ENCODE measurements around the gene COL6A1. TPM values are rescaled to one million over a fixed set of nuclear protein-coding genes. Genes with fewer than 3 reads are reported as not detected.

COL6A1 gene
- total and polyA plus RNA-seq, 2 experiments from 2014 or later, result 296 to 592 TPM

GRCh38 chr21:46038871-46039397 is 57.4 kb downstream of the COL6A1 start:
- no peaks in the 10 kb centered on the region for H3K9me3 ChIP-seq (ENCODE audit: low read depth)
- H3K4me2 ChIP-seq, result no peak overlapping the region
- no peaks in the 10 kb centered on the region for H3K79me2 ChIP-seq
- no peak overlapping the region for H3K4me3 ChIP-seq
- no peaks in the 10 kb centered on the region for H3K27me3 ChIP-seq
- H3K9me2 ChIP-seq (replicated peaks; ENCODE audit: insufficient read depth), result no peaks in the 10 kb centered on the region
- H3K27ac ChIP-seq, result no peak overlapping the region
- no peak for TF ChIP-seq EZH2 (IDR thresholded peaks at IDR 0.05; ENCODE audit: borderline replicate concordance)
- no peak for TF ChIP-seq CTCF (IDR thresholded peaks at IDR 0.05; ENCODE audit: poor library complexity)
- no peak for TF ChIP-seq EZH2phosphoT487 (IDR thresholded peaks at IDR 0.05; ENCODE audit: low read depth, severe bottlenecking, unreplicated experiment)
- H3K36me3 ChIP-seq (replicated peaks; ENCODE audit: insufficient read depth, low read depth), result no peaks in the 10 kb centered on the region
- no peaks in the 10 kb centered on the region for H4K20me1 ChIP-seq (ENCODE audit: insufficient read depth, poor library complexity, severe bottlenecking)
- H2AFZ ChIP-seq, result no peak overlapping the region
- WGBS (ENCODE audit: low lambda C conversion rate, missing lambda C conversion rate), result 91% methylated on average over 23 of the region's 23 CpGs
- DNase-seq (ENCODE audit: low spot score), result no peak
- H3K4me1 ChIP-seq (ENCODE audit: insufficient read depth), result peaks cover 13% of the 10 kb centered on the region

GRCh38 chr21:46039891-46040660 is 58.5 kb downstream of the COL6A1 start:
- Histone ChIP-seq H3K4me2 (no peak overlapping the region), H3K4me3 (no peak overlapping the region), H4K20me1 (ENCODE audit: insufficient read depth, poor library complexity, severe bottlenecking) (no peaks in the 10 kb centered on the region), H3K27me3 (no peaks in the 10 kb centered on the region), H3K4me1 (ENCODE audit: insufficient read depth) (peaks cover 13% of the 10 kb centered on the region), H3K9me3 (ENCODE audit: low read depth) (no peaks in the 10 kb centered on the region), H3K79me2 (no peaks in the 10 kb centered on the region), H3K36me3 (replicated peaks; ENCODE audit: insufficient read depth, low read depth) (no peaks in the 10 kb centered on the region), H3K27ac (no peak overlapping the region), H3K9me2 (replicated peaks; ENCODE audit: insufficient read depth) (no peaks in the 10 kb centered on the region), H2AFZ (no peak overlapping the region)
- no peak for TF ChIP-seq EZH2phosphoT487 (IDR thresholded peaks at IDR 0.05; ENCODE audit: low read depth, severe bottlenecking, unreplicated experiment)
- TF ChIP-seq EZH2 (IDR thresholded peaks at IDR 0.05; ENCODE audit: borderline replicate concordance), result no peak
- TF ChIP-seq CTCF (IDR thresholded peaks at IDR 0.05; ENCODE audit: poor library complexity), result no peak
- DNase-seq (ENCODE audit: low spot score), result no peak
- 95% methylated on average over 25 of the region's 31 CpGs for WGBS (ENCODE audit: low lambda C conversion rate, missing lambda C conversion rate)

- H3K4me2 ChIP-seq, result no peak overlapping the region
- H4K20me1 ChIP-seq (ENCODE audit: insufficient read depth, poor library complexity, severe bottlenecking), result no peaks in the 10 kb centered on the region
- no peak overlapping the region for H2AFZ ChIP-seq
- no peaks in the 10 kb centered on the region for H3K9me3 ChIP-seq (ENCODE audit: low read depth)
- WGBS (ENCODE audit: low lambda C conversion rate, missing lambda C conversion rate), result 80% methylated on average over 9 of the region's 10 CpGs
- no peaks in the 10 kb centered on the region for H3K36me3 ChIP-seq (replicated peaks; ENCODE audit: insufficient read depth, low read depth)
- TF ChIP-seq EZH2 (IDR thresholded peaks at IDR 0.05; ENCODE audit: borderline replicate concordance), result no peak
- no peak for TF ChIP-seq CTCF (IDR thresholded peaks at IDR 0.05; ENCODE audit: poor library complexity)
- no peak for TF ChIP-seq EZH2phosphoT487 (IDR thresholded peaks at IDR 0.05; ENCODE audit: low read depth, severe bottlenecking, unreplicated experiment)
- no peak for DNase-seq (ENCODE audit: low spot score)
- no peaks in the 10 kb centered on the region for H3K9me2 ChIP-seq (replicated peaks; ENCODE audit: insufficient read depth)
- no peaks in the 10 kb centered on the region for H3K27me3 ChIP-seq
- H3K4me3 ChIP-seq, result no peak overlapping the region
- H3K27ac ChIP-seq, result no peak overlapping the region
- no peaks in the 10 kb centered on the region for H3K79me2 ChIP-seq
- H3K4me1 ChIP-seq (ENCODE audit: insufficient read depth), result peaks cover 10% of the 10 kb centered on the region
These were observed 59.1 kb downstream of the COL6A1 start for GRCh38 chr21:46040707-46041106.

All from hepatocyte (in vitro differentiated cells).